T-cell (primary cell): ENCODE data around the gene LRG1. TPM values are rescaled to one million over a fixed set of nuclear protein-coding genes. Genes with fewer than 3 reads are reported as not detected.

Experiments
- ATAC-seq, 4 experiments: fragments of 200-7000 bp in 3 of 4; fragments of 150-1000 bp in 1 of 4; cut with Tn5 transposase; replicated peaks in 1 of 4; 1 replicate in 3 of 4; 2 replicates in 1 of 4; pipeline ENCODE4 v1.10.0; 2021; ENCODE audit warnings: moderate library complexity in 3 of 4, mild to moderate bottlenecking in 2 of 4, moderate number of reproducible peaks in 1 of 4
- CTCF ChIA-PET, 2 donors: fragments of 300-600 bp; sonication (Branson Sonifier 250); formaldehyde crosslinking; loops; one replicate each; lab custom pipeline; 2022; ENCODE audit warnings: antibody characterized with exemption in 2 of 2; lab: Charles Lee
- POLR2A ChIA-PET, 2 donors: fragments of 300-600 bp; sonication (Branson Sonifier 250); formaldehyde crosslinking; loops; one replicate each; lab custom pipeline; 2022; ENCODE audit warnings: antibody characterized with exemption in 2 of 2; lab: Charles Lee
- DNase-seq, 35 experiments: peaks; one replicate each; pipeline versions ENCODE4 v3.0.0 to v3.0.0-alpha.2; 2013 to 2023
- H3K27ac ChIP-seq: one replicate; pipeline ENCODE4 v1.5.1; 2013; ENCODE audit warnings: low read length
- H3K27me3 ChIP-seq, 2 experiments: replicated peaks in 1 of 2; 1 replicate in 1 of 2; 2 replicates in 1 of 2; pipeline versions ENCODE4 v1.6.1 to v1.7.0; 2013; ENCODE audit warnings: low read length in 1 of 2, mixed read lengths in 1 of 2; ENCODE audit not compliant: control insufficient read depth in 2 of 2, insufficient read depth in 2 of 2; ENCODE audit errors: extremely low read depth in 1 of 2
- H3K36me3 ChIP-seq, 2 donors: 1 replicate in 1 of 2; 2 replicates in 1 of 2; pipeline versions ENCODE4 v1.6.1 to v1.7.0; 2013; ENCODE audit warnings: low read length in 1 of 2; ENCODE audit not compliant: control insufficient read depth in 2 of 2, insufficient read depth in 1 of 2; ENCODE audit errors: extremely low read depth in 1 of 2
- H3K4me1 ChIP-seq, 2 experiments: 1 replicate in 1 of 2; 2 replicates in 1 of 2; pipeline versions ENCODE4 v1.6.1 to v1.7.0; 2013; ENCODE audit warnings: low read length in 2 of 2, mixed read lengths in 1 of 2; ENCODE audit not compliant: insufficient read depth in 2 of 2, control insufficient read depth in 1 of 2; ENCODE audit errors: extremely low read depth in 1 of 2
- H3K4me3 ChIP-seq, 2 donors: 1 replicate in 1 of 2; 2 replicates in 1 of 2; pipeline versions ENCODE4 v1.5.1 to v1.7.0; 2013; ENCODE audit warnings: mild to moderate bottlenecking in 2 of 2, low read length in 1 of 2, moderate library complexity in 1 of 2; ENCODE audit not compliant: control insufficient read depth in 1 of 2; ENCODE audit errors: extremely low read depth in 1 of 2
- H3K9me3 ChIP-seq: 2 replicates; pipeline ENCODE4 v1.7.0; 2013
- H3K27ac Mint-ChIP-seq, 2 donors: one replicate each; pipeline ENCODE4 v1.8.0; 2020 to 2021; ENCODE audit warnings: mild to moderate bottlenecking in 2 of 2, mixed read lengths in 2 of 2
- H3K27me3 Mint-ChIP-seq, 2 donors: one replicate each; pipeline ENCODE4 v1.8.0; 2021 to 2022; ENCODE audit warnings: mixed read lengths in 2 of 2
- H3K36me3 Mint-ChIP-seq: one replicate; pipeline ENCODE4 v1.8.0; 2021; ENCODE audit warnings: mixed read lengths
- H3K4me1 Mint-ChIP-seq, 3 donors: one replicate each; pipeline ENCODE4 v1.8.0; 2020 to 2022; ENCODE audit warnings: mixed read lengths in 3 of 3, mild to moderate bottlenecking in 1 of 3
- H3K4me3 Mint-ChIP-seq, 3 donors: one replicate each; pipeline ENCODE4 v1.8.0; 2020 to 2022; ENCODE audit warnings: mild to moderate bottlenecking in 3 of 3, mixed read lengths in 3 of 3, moderate library complexity in 3 of 3
- H3K9me3 Mint-ChIP-seq, 3 donors: one replicate each; pipeline ENCODE4 v1.8.0; 2020 to 2022; ENCODE audit warnings: mixed read lengths in 3 of 3
- WGBS: methylation state at CpG from one replicate; pipeline ENCODE4 v1.1.5; 2013; ENCODE audit warnings: missing lambda C conversion rate; ENCODE audit not compliant: insufficient coverage; 5-methylcytosine and 5-hydroxymethylcytosine counted together
- total RNA-seq, 35 experiments: library from RNA in 6 of 35; stranded (reverse) in 6 of 35; fragments of 120-200 nt in 1 of 35; gene quantifications; one replicate each; pipeline versions ENCODE4 v1.2.1 to v1.2.4 and lab custom pipeline; 2013 to 2026

LRG1 gene
- total RNA-seq, 5 donors from 2014 or later (not counting 1 experiment from before 2014, with no cell fraction given), result 0.13 to 0.32 (median 0.19) TPM; not detected in 2

DNA sequence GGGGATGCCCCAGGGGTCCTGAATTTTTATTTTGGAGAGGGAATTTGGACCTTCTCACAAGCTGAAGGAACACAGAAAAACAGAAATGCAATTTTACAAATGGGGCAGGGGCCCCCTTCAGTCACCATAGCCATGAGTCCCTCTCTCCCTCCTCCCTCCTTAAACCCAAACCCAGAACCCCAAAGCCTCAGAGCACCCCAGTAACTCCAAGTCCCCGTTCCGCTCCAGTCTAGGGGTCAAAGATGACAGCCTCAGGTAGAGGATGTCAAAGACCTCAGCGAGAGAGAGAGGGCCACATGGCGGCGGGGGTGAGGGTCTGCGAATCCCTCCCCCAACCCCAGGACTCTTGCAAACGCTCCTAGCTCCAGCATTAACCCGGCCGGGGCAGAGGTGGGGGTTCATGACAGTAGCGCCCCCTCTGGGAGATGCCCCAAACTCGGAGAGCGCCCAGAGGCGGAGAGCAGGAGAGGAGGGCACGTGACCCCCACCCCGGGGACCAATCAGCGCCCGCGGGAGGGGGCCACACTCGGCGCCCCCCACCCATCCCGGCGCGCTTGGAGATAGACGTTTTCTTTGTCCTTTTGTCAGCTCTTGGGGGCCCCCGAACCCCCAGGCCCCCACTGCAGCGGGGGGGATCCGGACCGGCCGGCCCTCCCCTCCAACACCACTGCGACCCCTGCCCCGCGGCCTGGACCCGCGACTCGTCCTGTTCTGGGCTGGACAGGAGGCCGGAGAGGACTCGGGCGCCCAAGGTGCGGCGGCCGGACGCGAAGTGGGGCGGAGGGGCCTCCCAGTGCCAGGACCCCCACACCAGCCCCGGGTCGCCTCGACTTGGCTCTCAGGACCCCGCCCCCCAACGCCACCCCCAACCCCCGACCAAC, 40.4 kb upstream of the LRG1 start:
- WGBS, result 7% methylated on average over 30 of the region's 50 CpGs
- POLR2A ChIA-PET, result no interaction called here
- ATAC-seq, result no peak
- Mint-ChIP-seq H3K27ac (no peak overlapping the region), H3K4me1 (peaks cover 8 to 13% (median 10%) of the 10 kb centered on the region in 3 donors), H3K9me3 (no peaks in the 10 kb centered on the region), H3K36me3 (no peaks in the 10 kb centered on the region), H3K27me3 (peaks cover 40 to 67% of the 10 kb centered on the region in 2 donors), H3K4me3 (peak overlapping the region in 1 of 3 donors; percentile 10)
- peaks cover 5 to 94% of the 10 kb centered on the region in 2 experiments for H3K27me3 ChIP-seq
- no peaks in the 10 kb centered on the region for H3K36me3 ChIP-seq
- no peak overlapping the region for H3K4me3 ChIP-seq
- H3K27ac ChIP-seq, result no peak overlapping the region
- DNase-seq, result no peak
- no peaks in the 10 kb centered on the region for H3K9me3 ChIP-seq
- H3K4me1 ChIP-seq, result peaks cover 0 to 26% of the 10 kb centered on the region in 2 experiments
- CTCF ChIA-PET, result no interaction called here

DNA sequence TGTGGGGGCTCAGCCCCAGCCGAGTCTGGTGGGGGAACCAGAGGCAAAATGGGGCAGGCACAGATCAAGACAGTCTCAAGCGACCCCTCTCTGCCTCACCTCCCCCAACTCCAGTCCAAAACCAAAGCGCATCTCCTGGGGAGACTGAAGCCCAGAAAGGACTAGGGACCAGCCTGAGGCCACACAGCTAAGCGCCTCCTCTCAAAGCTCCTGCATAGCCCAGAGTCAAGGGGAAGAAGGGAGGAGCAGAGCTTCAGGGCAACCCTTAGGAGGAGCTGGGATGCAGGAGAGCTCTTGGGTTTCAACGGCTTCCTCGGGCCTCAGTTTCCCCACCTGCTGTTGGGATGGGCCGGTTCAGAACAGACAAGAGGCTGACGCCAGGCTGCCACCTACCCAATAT, 39.6 kb upstream of the LRG1 start:
- Mint-ChIP-seq H3K27ac (no peak overlapping the region), H3K4me1 (peaks cover 8 to 11% (median 10%) of the 10 kb centered on the region in 3 donors), H3K9me3 (no peaks in the 10 kb centered on the region), H3K4me3 (peak overlapping the region in 1 of 3 donors; percentile 10), H3K36me3 (no peaks in the 10 kb centered on the region), H3K27me3 (peaks cover 36 to 70% of the 10 kb centered on the region in 2 donors)
- ATAC-seq, result no peak
- no peaks in the 10 kb centered on the region for H3K36me3 ChIP-seq
- H3K9me3 ChIP-seq, result no peaks in the 10 kb centered on the region
- no peak overlapping the region for H3K4me3 ChIP-seq
- 69% methylated on average over 2 of the region's 8 CpGs for WGBS
- DNase-seq, result no peak
- CTCF ChIA-PET, result no interaction called here
- H3K27me3 ChIP-seq, result peaks cover 5 to 94% of the 10 kb centered on the region in 2 experiments
- H3K27ac ChIP-seq, result no peak overlapping the region
- peaks cover 0 to 18% of the 10 kb centered on the region in 2 experiments for H3K4me1 ChIP-seq
- POLR2A ChIA-PET, result no interaction called here

DNA sequence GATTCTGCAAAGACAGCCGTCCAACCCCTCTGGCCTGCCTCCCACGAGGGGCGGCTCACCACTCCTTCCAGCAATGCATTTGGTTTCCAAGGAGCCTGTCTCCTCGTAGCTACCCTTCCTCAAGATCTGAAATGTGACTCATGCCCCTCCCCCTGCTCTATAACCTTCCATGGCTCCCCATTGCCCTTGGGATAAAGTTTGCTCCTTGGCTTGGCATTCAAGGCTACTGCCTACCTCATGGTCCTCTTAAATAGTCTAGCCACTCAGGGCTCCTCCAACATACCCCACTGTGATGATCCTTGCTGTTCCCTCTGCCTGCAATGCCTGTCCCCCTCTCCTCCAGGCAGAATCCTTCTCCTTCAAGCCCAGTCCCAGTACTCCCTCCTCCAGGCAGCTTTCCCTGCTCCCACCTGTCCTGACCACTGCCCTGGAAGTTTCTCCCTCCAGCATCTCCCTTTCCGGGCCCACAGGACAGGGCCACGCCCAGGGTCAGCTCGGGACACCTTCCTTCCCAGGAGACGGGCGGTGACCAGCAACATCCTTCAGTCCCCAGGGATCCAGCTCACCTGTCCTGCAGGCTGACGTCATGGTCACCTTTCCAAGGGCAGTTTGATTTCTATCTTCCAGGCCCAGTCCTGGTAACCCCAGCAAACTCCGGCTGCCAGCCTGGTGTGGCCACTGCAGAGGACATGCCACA, 38.9 kb upstream of the LRG1 start:
- Mint-ChIP-seq H3K27me3 (peaks cover 36 to 72% of the 10 kb centered on the region in 2 donors), H3K4me1 (peaks cover 8 to 11% (median 10%) of the 10 kb centered on the region in 3 donors), H3K27ac (peak overlapping the region in 1 of 2 donors; percentile 23), H3K4me3 (no peak overlapping the region), H3K36me3 (no peaks in the 10 kb centered on the region), H3K9me3 (no peaks in the 10 kb centered on the region)
- peaks cover 5 to 87% of the 10 kb centered on the region in 2 experiments for H3K27me3 ChIP-seq
- 78% methylated on average over 10 of the region's 11 CpGs for WGBS
- ChIA-PET CTCF (interaction anchor here in 1 of 2 donors (0.5 kb wide), 1 partner anchor 58 kb away, joined by 3 read pairs; no protein-coding TSS in a partner anchor), POLR2A (no interaction called here)
- H3K36me3 ChIP-seq, result no peaks in the 10 kb centered on the region
- H3K4me3 ChIP-seq, result no peak overlapping the region
- H3K4me1 ChIP-seq, result peaks cover 0 to 13% of the 10 kb centered on the region in 2 experiments
- H3K9me3 ChIP-seq, result no peaks in the 10 kb centered on the region
- DNase-seq, result no peak
- ATAC-seq, result no peak
- H3K27ac ChIP-seq, result no peak overlapping the region

DNA sequence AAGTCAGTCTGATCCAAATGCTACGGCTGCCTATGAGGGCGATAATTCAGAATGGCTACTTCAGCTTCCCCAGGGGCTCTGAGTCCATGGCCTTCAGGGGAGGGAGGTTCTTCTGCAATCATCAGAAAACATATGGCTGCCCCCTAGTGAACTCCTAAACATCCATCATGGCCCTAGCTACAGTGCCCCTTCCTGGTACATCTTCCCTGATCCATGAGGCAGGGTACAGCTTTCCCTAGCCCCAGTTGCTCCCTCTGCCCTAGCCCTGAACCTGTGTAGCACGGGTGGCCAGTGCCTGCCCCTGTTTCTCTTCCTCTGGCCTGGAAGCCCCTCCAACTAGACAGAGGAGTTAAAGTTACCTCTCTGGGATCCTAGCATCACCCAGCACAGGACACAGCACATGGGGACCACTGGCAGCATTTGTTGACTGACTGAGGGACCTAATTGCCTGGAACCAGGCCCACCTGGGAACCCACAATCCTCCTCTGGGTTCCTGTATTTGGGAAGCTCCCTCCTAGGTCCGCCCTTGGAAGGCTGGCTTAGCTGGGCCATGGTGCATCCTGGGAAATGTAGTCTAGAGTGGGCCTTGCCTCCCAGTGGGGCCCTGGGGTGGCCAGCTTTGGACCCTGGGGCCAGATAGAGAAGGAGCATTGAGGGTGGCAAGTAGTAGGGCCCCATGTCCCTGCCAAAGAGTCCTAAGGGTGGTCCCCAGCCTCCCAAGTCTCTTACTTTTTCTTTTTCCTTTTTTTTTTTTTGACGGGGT, 37.4 kb upstream of the LRG1 start:
- peaks cover 27 to 60% of the 10 kb centered on the region in 2 donors for H3K27me3 Mint-ChIP-seq
- DNase-seq (no peak), ATAC-seq (no peak)
- Histone ChIP-seq H3K4me3 (no peak overlapping the region), H3K4me1 (peaks cover 0 to 13% of the 10 kb centered on the region in 2 experiments), H3K36me3 (no peaks in the 10 kb centered on the region), H3K27me3 (peaks cover 4 to 82% of the 10 kb centered on the region in 2 experiments), H3K9me3 (no peaks in the 10 kb centered on the region), H3K27ac (no peak overlapping the region)
- CTCF ChIA-PET, result interaction anchor here in 1 of 2 donors (0.6 kb wide), 1 partner anchor 55 kb away, joined by 9 read pairs; no protein-coding TSS in a partner anchor
- no peak overlapping the region for H3K27ac Mint-ChIP-seq
- POLR2A ChIA-PET, result no interaction called here
- peaks cover 4 to 6% (median 5%) of the 10 kb centered on the region in 3 donors for H3K4me1 Mint-ChIP-seq
- no peaks in the 10 kb centered on the region for H3K9me3 Mint-ChIP-seq
- no peak overlapping the region for H3K4me3 Mint-ChIP-seq
- H3K36me3 Mint-ChIP-seq, result no peaks in the 10 kb centered on the region
- 90% methylated on average over 4 of the region's 5 CpGs for WGBS

DNA sequence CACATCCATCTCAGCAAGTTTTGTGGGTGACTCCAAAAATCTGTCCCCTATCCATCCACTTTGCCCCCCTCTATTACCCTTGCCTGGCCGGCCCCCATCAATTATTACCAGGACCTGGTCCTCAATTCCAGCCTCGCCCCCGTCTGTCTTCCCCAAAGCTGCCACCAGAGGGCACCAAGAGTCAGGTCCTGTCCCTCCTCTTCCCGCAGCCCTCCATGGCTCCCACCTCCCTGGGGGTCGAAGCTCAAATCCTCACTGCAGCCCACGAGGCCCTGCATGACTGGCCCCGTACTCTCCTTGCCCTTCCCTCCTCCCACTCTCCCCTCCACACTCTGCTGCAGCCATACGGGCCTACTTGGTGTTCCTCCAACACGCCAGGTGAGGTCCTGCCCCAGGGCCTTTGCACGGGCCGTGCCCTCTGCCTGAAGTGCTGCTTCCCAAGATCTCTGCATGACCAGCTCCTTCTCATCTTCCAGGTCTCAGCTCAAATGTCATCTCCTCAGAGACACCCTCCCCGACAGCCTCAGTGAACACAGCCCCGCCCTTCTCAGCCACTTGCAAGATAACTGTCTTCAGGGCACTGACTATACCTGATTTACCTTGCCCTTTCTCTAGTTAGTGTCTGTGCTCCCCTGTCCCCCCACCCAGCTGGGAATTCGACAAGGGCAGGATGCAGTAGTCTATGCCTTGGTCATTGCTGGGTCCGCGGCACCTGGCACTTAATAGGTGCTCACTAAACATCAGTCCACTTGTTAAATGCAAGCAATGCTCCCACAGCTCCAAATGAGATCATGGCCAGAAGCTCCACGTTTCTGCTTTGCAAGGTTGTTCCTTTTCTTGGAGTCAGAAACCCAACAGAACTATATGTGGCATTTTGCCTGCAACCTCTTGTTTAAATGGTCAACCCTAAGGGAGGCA, 36.4 kb upstream of the LRG1 start:
- 47% methylated on average over 14 of the region's 17 CpGs for WGBS

More for the DNA sequence above, 36.4 kb upstream of the LRG1 start:
- Histone ChIP-seq H3K27ac (no peak overlapping the region), H3K9me3 (no peaks in the 10 kb centered on the region), H3K27me3 (peaks cover 4 to 80% of the 10 kb centered on the region in 2 experiments), H3K4me1 (peaks cover 0 to 8% of the 10 kb centered on the region in 2 experiments), H3K4me3 (no peak overlapping the region), H3K36me3 (no peaks in the 10 kb centered on the region)
- no peaks in the 10 kb centered on the region for H3K4me1 Mint-ChIP-seq
- DNase-seq, result peak in 30 of 35 experiments; percentile 26 to 73 (median 56)
- H3K27ac Mint-ChIP-seq, result no peak overlapping the region
- no peak overlapping the region for H3K4me3 Mint-ChIP-seq
- ChIA-PET POLR2A (no interaction called here), CTCF (interaction anchor here (0.6 to 1.1 kb wide), 4 partner anchors 17 to 887 kb away, joined by 3 to 9 read pairs (median 4); no protein-coding TSS in a partner anchor)
- H3K9me3 Mint-ChIP-seq, result no peaks in the 10 kb centered on the region
- ATAC-seq, result peak in 3 of 4 experiments; percentile 57 to 60 (median 57)
- peaks cover 22 to 55% of the 10 kb centered on the region in 2 donors for H3K27me3 Mint-ChIP-seq
- no peaks in the 10 kb centered on the region for H3K36me3 Mint-ChIP-seq
